Prostate gland (tissue), 2 donors: ENCODE data around the gene ALDH3A1. TPM values are rescaled to one million over a fixed set of nuclear protein-coding genes. Genes with fewer than 3 reads are reported as not detected.

ENCODE experiments used
- DNase-seq: peaks from one replicate; pipeline ENCODE4 v3.0.0-alpha.2; 2019; ENCODE audit warnings: low spot score
- H3K27ac ChIP-seq, 2 donors: fragments of 200-600 bp; sonication (generic); 2 replicates each; pipeline ENCODE4 v1.5.1; 2017 to 2019
- H3K27me3 ChIP-seq: fragments of 200-600 bp; sonication (generic); replicated peaks from 2 replicates; pipeline ENCODE4 v1.5.1; 2019; ENCODE audit not compliant: insufficient read depth
- H3K36me3 ChIP-seq, 2 donors: fragments of 200-600 bp; sonication (generic); 1 replicate in 1 of 2; 2 replicates in 1 of 2; pipeline versions ENCODE4 v1.5.1 to v1.8.1; 2017 to 2019
- H3K4me1 ChIP-seq: fragments of 200-600 bp; sonication (generic); replicated peaks from 2 replicates; pipeline ENCODE4 v1.5.1; 2019
- H3K4me3 ChIP-seq, 2 donors: fragments of 200-600 bp; sonication (generic); 2 replicates each; pipeline ENCODE4 v1.5.1; 2017 to 2019
- H3K9me3 ChIP-seq: fragments of 200-600 bp; sonication (generic); 2 replicates; pipeline ENCODE4 v1.5.1; 2017
- CTCF ChIP-seq, 4 experiments: fragments of 200-600 bp in 2 of 4; fragments of 450-650 bp in 2 of 4; sonication (generic) in 2 of 4; IDR thresholded peaks; 1 replicate in 3 of 4; 2 replicates in 1 of 4; pipeline ENCODE4 v1.5.1; 2016 to 2019; ENCODE audit warnings: antibody characterized with exemption in 4 of 4, mild to moderate bottlenecking in 2 of 4, moderate library complexity in 2 of 4
- POLR2A ChIP-seq: fragments of 450-650 bp; IDR thresholded peaks from one replicate; pipeline ENCODE4 v1.6.1; 2016; ENCODE audit warnings: antibody characterized with exemption, mild to moderate bottlenecking
- POLR2AphosphoS5 ChIP-seq: sonication (generic); formaldehyde crosslinking; IDR thresholded peaks from one replicate; pipeline ENCODE4 v1.6.1; 2017; ENCODE audit warnings: antibody characterized with exemption
- WGBS: methylation state at CpG from one replicate; pipeline ENCODE4 v1.1.5; 2018; 5-methylcytosine and 5-hydroxymethylcytosine counted together
- intact Hi-C: fragments of 100-400 bp; cut with DNase I; formaldehyde crosslinking; loops from one replicate; pipeline ENCODE4 v1.14.2; 2022
- total RNA-seq, 2 donors: library from RNA; depleted of rRNA; stranded (reverse); fragments of >200 nt; gene quantifications; one replicate each; pipeline ENCODE4 v1.1.0, GENCODE V29; 2016

The ALDH3A1 gene
- total RNA-seq, 2 donors from 2014 or later = 2.1 to 12.8 TPM

GRCh38 chr17:19738757-19739156 is 9.3 kb downstream of the ALDH3A1 start:
- no peak for TF ChIP-seq POLR2A
- no peak for TF ChIP-seq POLR2AphosphoS5
- TF ChIP-seq CTCF (IDR thresholded peaks at IDR 0.05) = no peak
- intact Hi-C loops = no loop called here
- WGBS = 94% methylated on average over 7 of the region's 9 CpGs

GRCh38 chr17:19738073-19738449 is 10.0 kb downstream of the ALDH3A1 start:
- Histone ChIP-seq H3K4me1 (no peaks in the 10 kb centered on the region), H3K27me3 (no peaks in the 10 kb centered on the region), H3K9me3 (no peaks in the 10 kb centered on the region), H3K27ac (no peak overlapping the region), H3K36me3 (no peaks in the 10 kb centered on the region), H3K4me3 (no peak overlapping the region)
- TF ChIP-seq CTCF (IDR thresholded peaks at IDR 0.05) (no peak), POLR2AphosphoS5 (no peak), POLR2A (no peak)
- no peak for DNase-seq
- over 99% methylated on average over 13 of the region's 14 CpGs for WGBS
- intact Hi-C loops = no loop called here

More at GRCh38 chr17:19738757-19739156, 9.3 kb downstream of the ALDH3A1 start:
- H3K27ac ChIP-seq = no peak overlapping the region
- H3K36me3 ChIP-seq = no peaks in the 10 kb centered on the region
- no peak for DNase-seq
- no peaks in the 10 kb centered on the region for H3K4me1 ChIP-seq
- H3K27me3 ChIP-seq = no peaks in the 10 kb centered on the region
- H3K4me3 ChIP-seq = no peak overlapping the region
- no peaks in the 10 kb centered on the region for H3K9me3 ChIP-seq

GRCh38 chr17:19737305-19738072 is 10.6 kb downstream of the ALDH3A1 start:
- intact Hi-C loops = no loop called here
- Histone ChIP-seq H3K4me1 (no peaks in the 10 kb centered on the region), H3K4me3 (no peak overlapping the region), H3K27ac (no peak overlapping the region), H3K36me3 (no peaks in the 10 kb centered on the region), H3K9me3 (no peaks in the 10 kb centered on the region), H3K27me3 (no peaks in the 10 kb centered on the region)
- TF ChIP-seq CTCF (IDR thresholded peaks at IDR 0.05) = no peak
- no peak for TF ChIP-seq POLR2AphosphoS5
- TF ChIP-seq POLR2A = no peak
- 87% methylated on average over 11 of the region's 15 CpGs for WGBS
- no peak for DNase-seq

GRCh38 chr17:19736071-19736470 is 12.0 kb downstream of the ALDH3A1 start:
- Histone ChIP-seq H3K4me3 (no peak overlapping the region), H3K36me3 (no peaks in the 10 kb centered on the region), H3K4me1 (no peaks in the 10 kb centered on the region), H3K27me3 (no peaks in the 10 kb centered on the region), H3K9me3 (no peaks in the 10 kb centered on the region), H3K27ac (no peak overlapping the region)
- no peak for DNase-seq
- WGBS = 78% methylated on average over 11 of the region's 11 CpGs
- intact Hi-C loops = no loop called here
- no peak for TF ChIP-seq CTCF (IDR thresholded peaks at IDR 0.05)
- TF ChIP-seq POLR2AphosphoS5 = no peak
- no peak for TF ChIP-seq POLR2A

GRCh38 chr17:19733953-19734526 is 14.1 kb downstream of the ALDH3A1 start:
- Histone ChIP-seq H3K27me3 (no peaks in the 10 kb centered on the region), H3K9me3 (no peaks in the 10 kb centered on the region), H3K4me3 (no peak overlapping the region), H3K4me1 (no peaks in the 10 kb centered on the region), H3K27ac (no peak overlapping the region), H3K36me3 (no peaks in the 10 kb centered on the region)
- TF ChIP-seq POLR2A (no peak), CTCF (IDR thresholded peaks at IDR 0.05) (no peak), POLR2AphosphoS5 (no peak)
- DNase-seq = no peak
- intact Hi-C loops = no loop called here
- WGBS = 66% methylated on average over 11 of the region's 11 CpGs
